Measurements from ENCODE around the gene KLHL29.

- TF ChIP-seq CTCF (IDR thresholded peaks at IDR 0.05) (no peak), REST (IDR thresholded peaks at IDR 0.05; ENCODE audit: insufficient read depth in 1 of 2, low read depth in 2 of 2, low read length in 1 of 2) (no peak), SIN3A (IDR thresholded peaks at IDR 0.05; ENCODE audit: borderline replicate concordance, insufficient read depth, low read depth, low read length) (no peak), POLR2AphosphoS5 (IDR thresholded peaks at IDR 0.05; ENCODE audit: low read depth, low read length) (no peak), TCF7L2 (IDR thresholded peaks at IDR 0.05; ENCODE audit: low read depth, low read length) (no peak)
Measured at GRCh38 chr2:23614701-23615100, 229.7 kb downstream of the KLHL29 start.

Measured in Panc1 (cell line).